GM19239 (cell line): ENCODE measurements around the gene PHF20.
"Not testable (repeated sequence)": the region's sequence is repeated elsewhere in the genome, so short reads cannot be mapped to it uniquely, and the experiment has no call there.

Experiments used
- DNase-seq: peaks from one replicate; pipeline ENCODE4 v3.0.0; 2011; ENCODE audit warnings: low spot score; ENCODE audit not compliant: insufficient read length
- FAIRE-seq: peaks from 2 replicates; lab custom pipeline; 2011; peaks lifted over from hg19 to GRCh38; lab: Jason Lieb, UNC

The PHF20 gene

GRCh38 chr20:35831971-35832370 is 60.2 kb downstream of the PHF20 start:
- FAIRE-seq (no peak), DNase-seq (no peak)

GRCh38 chr20:35833241-35833640 is 61.4 kb downstream of the PHF20 start:
- no peak for FAIRE-seq
- no peak for DNase-seq

- no peak for FAIRE-seq
- no peak for DNase-seq
Observed at GRCh38 chr20:35837577-35838195, 65.9 kb downstream of the PHF20 start.

GRCh38 chr20:35838205-35838604 is 66.4 kb downstream of the PHF20 start:
- no peak for DNase-seq
- FAIRE-seq: no peak

- FAIRE-seq (no peak), DNase-seq (no peak)
Observed at GRCh38 chr20:35839904-35840303, 68.1 kb downstream of the PHF20 start.

GRCh38 chr20:35840421-35840820 is 68.6 kb downstream of the PHF20 start:
- no peak for FAIRE-seq
- DNase-seq: no peak

- DNase-seq (no peak), FAIRE-seq (no peak)
Observed at GRCh38 chr20:35842361-35842760, 70.5 kb downstream of the PHF20 start.

GRCh38 chr20:35843894-35844293 is 72.1 kb downstream of the PHF20 start:
- not testable (repeated sequence) for FAIRE-seq

GRCh38 chr20:35845561-35845960 is 73.7 kb downstream of the PHF20 start:
- FAIRE-seq (no peak), DNase-seq (no peak)

More at GRCh38 chr20:35843894-35844293, 72.1 kb downstream of the PHF20 start:
- DNase-seq: not testable (repeated sequence)

GRCh38 chr20:35849706-35850105 is 77.9 kb downstream of the PHF20 start:
- DNase-seq: no peak
- no peak for FAIRE-seq

GRCh38 chr20:35851659-35852058 is 79.8 kb downstream of the PHF20 start:
- DNase-seq, FAIRE-seq: not testable (repeated sequence)

- no peak for FAIRE-seq
- no peak for DNase-seq
Observed at GRCh38 chr20:35854713-35855348, 83.0 kb downstream of the PHF20 start.

- not testable (repeated sequence) for DNase-seq, FAIRE-seq
Observed at GRCh38 chr20:35855641-35856040, 83.8 kb downstream of the PHF20 start.

GRCh38 chr20:35856866-35857265 is 85.1 kb downstream of the PHF20 start:
- DNase-seq (no peak), FAIRE-seq (no peak)

GRCh38 chr20:35866418-35867202 is 94.8 kb downstream of the PHF20 start:
- no peak for FAIRE-seq
- no peak for DNase-seq

- FAIRE-seq: no peak
- DNase-seq: no peak
Observed at GRCh38 chr20:35870541-35871258, 98.9 kb downstream of the PHF20 start.

GRCh38 chr20:35871259-35871771 is 99.5 kb downstream of the PHF20 start:
- FAIRE-seq (no peak), DNase-seq (no peak)

GRCh38 chr20:35876033-35876320 is 104.2 kb downstream of the PHF20 start:
- no peak for FAIRE-seq
- DNase-seq: no peak

- no peak for DNase-seq
- no peak for FAIRE-seq
Observed at GRCh38 chr20:35877611-35878010, 105.8 kb downstream of the PHF20 start.

GRCh38 chr20:35878113-35878625 is 106.4 kb downstream of the PHF20 start:
- FAIRE-seq: no peak

More at GRCh38 chr20:35878113-35878625, 106.4 kb downstream of the PHF20 start:
- no peak for DNase-seq
